ENCODE measurements around the gene GAB2. TPM values are rescaled to one million over a fixed set of nuclear protein-coding genes. Genes with fewer than 3 reads are reported as not detected.

The GAB2 gene
- total RNA-seq, 6 experiments from 2014 or later: 3.8 to 10.2 (median 4.5) TPM

DNA sequence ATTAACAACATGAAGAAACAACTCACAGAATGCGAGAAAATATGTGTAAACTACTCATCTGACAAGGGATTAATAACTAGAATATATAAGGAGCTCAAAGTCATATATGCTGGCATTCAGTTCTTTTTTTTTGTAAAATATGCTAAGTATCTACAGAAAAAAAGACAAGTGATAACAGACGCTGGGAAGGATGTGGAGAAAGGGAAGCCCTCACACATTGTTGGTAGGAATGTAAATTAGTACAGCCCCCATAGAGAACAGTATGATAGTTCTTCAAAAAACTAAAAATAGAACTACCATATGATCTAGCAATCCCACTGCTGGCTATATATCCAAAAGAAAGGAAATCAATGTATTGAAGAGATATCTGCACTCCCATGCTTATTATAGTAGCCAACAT is 13.8 kb downstream of the GAB2 start:
- 62% methylated on average over 2 of the region's 2 CpGs for WGBS (ENCODE audit: insufficient coverage, low coverage, low lambda C conversion rate, missing lambda C conversion rate)
- intact Hi-C loops (cut with DNase I): no loop called here
- no peaks in the 10 kb centered on the region for H3K27me3 ChIP-seq

DNA sequence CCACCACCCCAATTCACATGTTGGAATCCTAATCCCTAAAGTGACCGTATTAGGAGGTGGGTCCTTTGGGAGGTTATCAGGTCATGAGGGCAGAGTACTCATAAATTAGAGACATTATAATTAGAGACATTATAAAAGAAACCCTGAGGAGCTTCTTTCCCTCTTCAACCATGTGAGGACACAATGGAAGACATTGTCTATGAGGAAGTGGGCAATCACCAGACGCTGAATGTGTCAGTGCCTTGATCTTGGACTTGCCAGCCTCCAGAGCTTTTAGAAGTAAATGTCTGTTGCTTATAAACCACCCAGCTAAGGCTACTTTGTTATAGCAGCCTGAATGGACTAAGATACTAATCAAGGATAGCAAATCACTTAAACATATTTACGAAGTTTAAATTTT is 14.8 kb downstream of the GAB2 start:
- TF ChIP-seq, protein P1, sequence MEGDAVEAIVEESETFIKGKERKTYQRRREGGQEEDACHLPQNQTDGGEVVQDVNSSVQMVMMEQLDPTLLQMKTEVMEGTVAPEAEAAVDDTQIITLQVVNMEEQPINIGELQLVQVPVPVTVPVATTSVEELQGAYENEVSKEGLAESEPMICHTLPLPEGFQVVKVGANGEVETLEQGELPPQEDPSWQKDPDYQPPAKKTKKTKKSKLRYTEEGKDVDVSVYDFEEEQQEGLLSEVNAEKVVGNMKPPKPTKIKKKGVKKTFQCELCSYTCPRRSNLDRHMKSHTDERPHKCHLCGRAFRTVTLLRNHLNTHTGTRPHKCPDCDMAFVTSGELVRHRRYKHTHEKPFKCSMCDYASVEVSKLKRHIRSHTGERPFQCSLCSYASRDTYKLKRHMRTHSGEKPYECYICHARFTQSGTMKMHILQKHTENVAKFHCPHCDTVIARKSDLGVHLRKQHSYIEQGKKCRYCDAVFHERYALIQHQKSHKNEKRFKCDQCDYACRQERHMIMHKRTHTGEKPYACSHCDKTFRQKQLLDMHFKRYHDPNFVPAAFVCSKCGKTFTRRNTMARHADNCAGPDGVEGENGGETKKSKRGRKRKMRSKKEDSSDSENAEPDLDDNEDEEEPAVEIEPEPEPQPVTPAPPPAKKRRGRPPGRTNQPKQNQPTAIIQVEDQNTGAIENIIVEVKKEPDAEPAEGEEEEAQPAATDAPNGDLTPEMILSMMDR (IDR thresholded peaks at IDR 0.05): no peak
- TF ChIP-seq POLR2A (IDR thresholded peaks at IDR 0.05): no peak
- no peak overlapping the region for H3K4me3 ChIP-seq
- no peak overlapping the region for H3K27ac ChIP-seq
- intact Hi-C loops (cut with DNase I): no loop called here
- no peak for DNase-seq
- 92% methylated on average over 3 of the region's 3 CpGs for WGBS (ENCODE audit: insufficient coverage, low coverage, low lambda C conversion rate, missing lambda C conversion rate)
- ATAC-seq: no peak
- H3K9me3 ChIP-seq: no peaks in the 10 kb centered on the region
- H3K27me3 ChIP-seq: no peaks in the 10 kb centered on the region
- H3K36me3 ChIP-seq: no peaks in the 10 kb centered on the region
- no peaks in the 10 kb centered on the region for H3K4me1 ChIP-seq

More for the DNA sequence above, 13.8 kb downstream of the GAB2 start:
- H3K36me3 ChIP-seq: no peaks in the 10 kb centered on the region
- H3K9me3 ChIP-seq: no peaks in the 10 kb centered on the region
- H3K4me3 ChIP-seq: no peak overlapping the region
- no peak for ATAC-seq
- no peaks in the 10 kb centered on the region for H3K4me1 ChIP-seq
- TF ChIP-seq POLR2A (IDR thresholded peaks at IDR 0.05): no peak
- TF ChIP-seq, protein P1 (IDR thresholded peaks at IDR 0.05): no peak
- no peak for DNase-seq
- H3K27ac ChIP-seq: no peak overlapping the region

DNA sequence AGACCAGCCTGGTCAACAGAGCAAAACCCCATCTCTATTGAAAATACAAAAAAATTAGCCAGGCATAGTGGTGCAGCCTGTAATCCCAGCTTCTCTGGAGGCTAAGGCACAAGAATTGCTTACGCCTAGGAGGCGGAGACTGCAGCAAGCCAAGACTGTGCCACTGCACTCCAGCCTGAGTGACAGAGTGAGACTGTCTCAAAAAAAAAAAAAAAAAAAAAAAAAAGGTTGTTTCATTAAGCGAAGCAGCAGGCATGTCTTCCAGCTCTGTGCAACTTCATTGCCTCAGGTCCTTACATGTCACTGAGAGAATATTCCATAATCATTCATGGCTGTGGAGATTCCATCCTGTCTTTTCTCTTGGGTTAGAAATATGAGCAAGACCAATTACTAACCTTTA is 16.9 kb downstream of the GAB2 start:
- H3K9me3 ChIP-seq: no peaks in the 10 kb centered on the region
- no peaks in the 10 kb centered on the region for H3K36me3 ChIP-seq
- H3K4me1 ChIP-seq: no peaks in the 10 kb centered on the region
- H3K4me3 ChIP-seq: no peak overlapping the region
- 94% methylated on average over 3 of the region's 3 CpGs for WGBS (ENCODE audit: insufficient coverage, low coverage, low lambda C conversion rate, missing lambda C conversion rate)
- no peak overlapping the region for H3K27ac ChIP-seq
- TF ChIP-seq, protein P1 (IDR thresholded peaks at IDR 0.05): no peak
- TF ChIP-seq POLR2A (IDR thresholded peaks at IDR 0.05): no peak
- no peak for DNase-seq
- H3K27me3 ChIP-seq: no peaks in the 10 kb centered on the region
- no peak for ATAC-seq
- intact Hi-C loops (cut with DNase I): no loop called here

DNA sequence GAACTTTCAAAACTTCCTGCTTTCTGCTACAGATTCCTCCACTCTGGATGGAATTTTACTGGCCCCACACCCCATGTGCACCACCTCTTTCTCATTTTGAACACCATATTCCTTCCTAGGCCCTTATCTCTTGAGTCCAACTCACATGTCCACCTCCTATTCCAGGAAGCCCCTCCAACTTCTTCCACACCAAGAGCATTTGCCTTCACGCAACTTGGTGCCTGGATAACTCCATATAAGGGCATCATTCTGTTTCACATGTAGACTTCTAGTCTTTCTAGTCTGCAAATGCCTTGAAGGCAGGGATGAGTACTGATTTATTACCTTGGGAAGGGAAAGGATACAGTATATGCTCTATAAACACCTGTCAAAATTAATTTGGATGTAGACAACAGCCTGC is 17.5 kb downstream of the GAB2 start:
- H3K27ac ChIP-seq: no peak overlapping the region
- TF ChIP-seq POLR2A (IDR thresholded peaks at IDR 0.05): no peak
- TF ChIP-seq, protein P1 (IDR thresholded peaks at IDR 0.05): no peak

DNA sequence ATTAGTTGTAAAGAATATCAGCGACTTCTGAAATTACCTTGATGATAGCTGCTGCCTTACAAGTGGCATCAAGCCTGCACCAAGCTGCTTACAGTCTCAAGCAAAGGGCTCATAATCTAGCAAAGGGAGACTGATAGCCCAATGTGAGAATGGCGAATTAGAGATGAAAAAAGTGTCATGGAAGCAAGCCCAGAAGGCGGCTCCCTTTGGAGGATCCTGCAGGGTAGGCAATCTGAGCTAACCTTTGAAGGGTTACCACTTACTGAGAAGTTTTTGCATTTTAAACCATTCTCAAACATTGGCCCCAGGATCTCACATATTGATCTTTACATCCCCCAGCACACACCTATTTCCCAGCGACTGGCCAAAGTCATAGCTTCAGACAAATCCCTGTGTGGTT is 18.5 kb downstream of the GAB2 start:
- 73% methylated on average over 2 of the region's 4 CpGs for WGBS (ENCODE audit: insufficient coverage, low coverage, low lambda C conversion rate, missing lambda C conversion rate)
- ATAC-seq: no peak
- no peak overlapping the region for H3K27ac ChIP-seq
- DNase-seq: no peak
- no peaks in the 10 kb centered on the region for H3K27me3 ChIP-seq
- no peaks in the 10 kb centered on the region for H3K9me3 ChIP-seq
- no peak overlapping the region for H3K4me3 ChIP-seq
- H3K4me1 ChIP-seq: no peaks in the 10 kb centered on the region
- TF ChIP-seq POLR2A (IDR thresholded peaks at IDR 0.05): no peak
- TF ChIP-seq, protein P1 (IDR thresholded peaks at IDR 0.05): no peak
- intact Hi-C loops (cut with DNase I): no loop called here
- H3K36me3 ChIP-seq: no peaks in the 10 kb centered on the region

More for the DNA sequence above, 17.5 kb downstream of the GAB2 start:
- H3K4me1 ChIP-seq: no peaks in the 10 kb centered on the region
- 100% methylated on average over 1 of the region's 1 CpG for WGBS (ENCODE audit: insufficient coverage, low coverage, low lambda C conversion rate, missing lambda C conversion rate)
- no peaks in the 10 kb centered on the region for H3K27me3 ChIP-seq
- no peaks in the 10 kb centered on the region for H3K9me3 ChIP-seq
- H3K36me3 ChIP-seq: no peaks in the 10 kb centered on the region
- DNase-seq (no peak), ATAC-seq (no peak)
- intact Hi-C loops (cut with DNase I): no loop called here
- H3K4me3 ChIP-seq: no peak overlapping the region
